Skin epidermis (tissue), 12 donors: ENCODE data around the gene HES2.
"Not testable (repeated sequence)": the region's sequence is repeated elsewhere in the genome, so short reads cannot be mapped to it uniquely, and the experiment has no call there.

Experiments used
- H3K27ac ChIP-seq, 21 experiments: fragments of 200-600 bp; sonication (generic) in 11 of 21; one replicate each; pipeline ENCODE4 v1.5.0; 2020; ENCODE audit warnings: mild to moderate bottlenecking in 3 of 21, inconsistent platforms in 2 of 21, moderate library complexity in 2 of 21
- H3K4me3 ChIP-seq, 7 experiments: fragments of 200-600 bp; sonication (generic) in 2 of 7; one replicate each; pipeline ENCODE4 v1.5.0; 2020; ENCODE audit warnings: inconsistent platforms in 2 of 7, mild to moderate bottlenecking in 2 of 7, moderate library complexity in 1 of 7

Gene HES2

GRCh38 chr1:6440198-6441126 lies 20.7 kb upstream of the HES2 start:
- H3K4me3 ChIP-seq = peak overlapping the region in 4 of 7 experiments; percentile 3 to 17 (median 10)
- no peak overlapping the region for H3K27ac ChIP-seq

DNA sequence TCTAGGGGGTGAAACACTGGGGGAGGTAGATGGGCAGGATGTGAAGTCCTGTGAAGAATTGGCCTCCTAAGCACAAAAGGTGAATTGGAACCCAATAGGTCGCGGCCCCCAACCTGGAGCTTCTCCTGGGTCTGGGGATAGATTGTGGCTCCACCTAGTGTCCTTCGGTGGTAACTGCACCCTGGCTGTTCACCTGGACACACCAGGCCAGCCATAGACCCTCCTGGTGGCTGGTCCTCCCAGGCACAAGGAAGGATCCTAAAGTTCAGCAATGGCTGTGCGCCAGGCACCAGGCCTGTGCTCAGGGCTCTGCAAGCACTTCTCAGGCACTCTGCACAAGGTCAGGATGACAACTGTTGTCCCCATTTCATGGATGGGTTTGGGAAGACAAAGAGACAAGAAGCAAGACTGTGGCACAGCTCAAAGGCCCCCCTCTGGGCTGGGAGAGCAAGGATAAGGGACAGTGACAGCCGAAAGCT lies 18.4 kb upstream of the HES2 start:
- Histone ChIP-seq H3K27ac (no peak overlapping the region), H3K4me3 (no peak overlapping the region)

DNA sequence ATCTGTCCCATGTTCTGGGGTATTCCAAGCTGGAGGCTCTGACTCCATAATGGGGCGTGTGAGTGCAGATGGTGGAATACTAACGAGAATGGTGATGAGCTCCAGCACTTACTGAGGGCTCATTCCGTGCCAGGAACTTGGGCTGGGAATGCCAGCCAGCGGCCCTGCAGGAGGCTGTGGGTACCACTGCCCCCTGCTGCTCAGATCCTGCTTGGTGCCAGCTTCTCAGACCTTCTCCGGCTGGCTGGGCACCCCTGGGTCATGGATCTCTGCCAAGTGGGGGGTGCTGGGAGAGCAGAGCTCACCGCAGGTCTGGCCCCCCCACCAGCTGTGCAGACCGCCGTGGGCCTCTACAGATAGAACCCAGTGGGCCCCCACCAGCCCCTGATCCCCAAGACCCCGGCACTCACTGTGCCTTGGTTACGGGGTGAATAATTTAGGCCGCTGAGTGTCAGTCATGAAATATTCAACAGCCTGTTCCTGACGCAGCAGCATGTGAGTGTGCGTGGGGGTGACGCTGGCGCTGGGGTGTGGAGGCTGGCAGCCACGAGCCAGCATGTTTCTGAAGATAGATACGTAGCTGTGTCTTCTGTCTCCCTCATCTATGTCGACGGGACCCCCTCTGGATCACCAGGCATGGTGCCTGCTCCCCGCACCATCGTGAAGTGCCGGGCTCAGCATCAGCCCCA lies 17.4 kb upstream of the HES2 start:
- H3K27ac ChIP-seq = peak overlapping the region in 1 of 21 experiments; percentile 26
- not testable (repeated sequence) for H3K4me3 ChIP-seq

DNA sequence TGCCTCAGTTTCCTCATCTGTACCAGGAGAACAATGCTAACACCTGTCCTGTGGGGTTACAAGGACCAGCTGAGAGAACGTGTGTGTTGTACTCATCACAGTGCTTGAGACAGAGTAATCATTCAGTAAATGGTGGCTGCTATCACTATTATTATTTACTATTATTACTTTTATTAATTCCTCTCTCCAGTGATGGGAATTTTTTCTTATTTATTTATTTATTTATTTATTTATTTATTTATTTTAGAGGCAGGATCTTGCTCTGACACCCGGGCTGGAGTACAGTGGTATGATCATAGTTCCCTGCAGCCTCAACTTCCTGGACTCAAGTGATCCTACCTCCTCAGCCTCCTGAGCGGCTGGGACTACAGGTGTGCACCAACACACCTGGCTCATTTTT lies 16.6 kb upstream of the HES2 start:
- H3K27ac ChIP-seq, H3K4me3 ChIP-seq: not testable (repeated sequence)

DNA sequence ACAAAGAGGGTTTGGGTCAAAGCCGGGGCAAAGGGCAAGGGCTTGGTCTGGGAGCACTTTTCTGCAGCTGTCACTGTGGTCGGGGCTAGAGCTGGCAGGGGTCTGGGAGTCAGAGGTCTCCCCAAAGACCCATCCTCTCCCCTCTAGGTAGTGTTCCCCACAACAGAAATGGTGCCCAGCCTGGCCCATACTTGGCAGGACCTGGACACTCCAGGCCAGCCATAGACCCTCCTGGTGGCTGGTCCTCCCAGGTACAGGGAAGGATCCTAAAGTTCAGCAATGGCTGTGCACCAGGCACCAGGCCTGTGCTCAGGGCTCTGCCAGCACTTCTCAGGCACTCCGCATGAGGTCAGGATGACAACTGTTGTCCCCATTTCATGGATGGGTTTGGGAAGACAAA lies 15.8 kb upstream of the HES2 start:
- no peak overlapping the region for H3K4me3 ChIP-seq
- no peak overlapping the region for H3K27ac ChIP-seq

DNA sequence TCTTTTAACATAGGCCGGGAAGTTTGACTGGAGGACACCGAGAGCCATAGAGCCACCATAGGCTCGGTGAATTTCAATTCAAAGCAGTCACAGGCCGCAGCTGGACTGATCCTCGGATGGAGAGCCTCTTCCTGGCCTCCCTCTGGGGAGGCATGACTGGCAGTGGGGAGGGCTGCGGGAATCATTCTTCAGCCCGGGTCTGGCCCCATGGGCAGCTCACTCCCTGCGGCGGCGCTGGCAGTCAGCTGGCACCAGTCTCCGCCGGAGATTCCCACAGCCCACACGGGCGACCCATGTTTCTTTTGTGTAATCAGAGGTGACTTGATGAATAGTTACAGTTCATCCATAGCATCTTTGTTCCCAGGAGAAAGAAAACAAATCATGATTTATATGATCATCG lies 15.4 kb upstream of the HES2 start:
- no peak overlapping the region for H3K27ac ChIP-seq
- H3K4me3 ChIP-seq = no peak overlapping the region

- no peak overlapping the region for H3K4me3 ChIP-seq
- H3K27ac ChIP-seq = no peak overlapping the region
These were observed 14.5 kb upstream of the HES2 start for GRCh38 chr1:6434186-6434585.

DNA sequence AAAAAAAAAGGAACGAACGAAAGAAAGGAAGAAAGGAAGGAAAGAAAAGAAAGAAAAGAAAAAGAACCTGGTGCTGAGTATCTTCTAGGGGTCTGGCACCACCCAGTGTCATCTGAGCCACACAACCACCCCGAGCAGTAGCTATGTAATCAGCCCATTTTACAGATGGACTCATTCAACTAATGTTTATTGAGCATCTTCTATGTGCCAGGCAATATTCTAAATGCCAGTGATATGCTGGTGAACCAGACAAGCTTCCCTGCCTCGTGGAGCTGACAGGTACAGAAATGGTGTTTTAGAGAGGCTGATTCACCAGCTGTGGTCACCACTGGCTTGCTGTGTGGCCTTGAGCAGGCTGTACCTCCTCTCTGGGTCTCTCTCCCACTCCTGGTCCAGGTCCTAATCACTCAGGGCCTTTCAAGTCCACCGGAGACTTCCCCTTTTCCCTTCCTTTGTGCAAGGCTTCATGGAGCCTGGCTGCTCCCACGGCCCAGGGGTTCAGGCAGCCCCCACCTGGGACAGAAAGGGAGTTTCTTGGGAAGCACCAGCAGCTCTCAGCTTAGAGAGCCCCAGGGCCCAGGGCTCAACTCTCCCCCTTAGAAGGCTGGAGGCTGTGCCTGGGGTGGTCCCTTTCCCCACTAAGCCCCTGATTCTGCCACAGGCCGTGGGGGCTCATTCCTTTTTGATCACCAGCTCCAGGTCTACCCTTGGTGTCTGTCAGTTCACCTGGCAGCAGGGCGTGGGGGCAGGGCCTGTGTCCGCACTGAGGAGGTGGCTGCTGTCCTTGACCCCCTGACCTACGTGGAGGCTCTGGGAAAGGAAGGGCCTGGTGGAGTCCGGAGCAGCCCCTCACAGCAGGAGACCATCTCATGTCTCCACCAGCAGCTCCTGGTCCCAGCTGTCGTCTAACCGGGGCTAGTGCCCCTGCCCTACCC lies 12.2 kb upstream of the HES2 start:
- not testable (repeated sequence) for H3K27ac ChIP-seq, H3K4me3 ChIP-seq

DNA sequence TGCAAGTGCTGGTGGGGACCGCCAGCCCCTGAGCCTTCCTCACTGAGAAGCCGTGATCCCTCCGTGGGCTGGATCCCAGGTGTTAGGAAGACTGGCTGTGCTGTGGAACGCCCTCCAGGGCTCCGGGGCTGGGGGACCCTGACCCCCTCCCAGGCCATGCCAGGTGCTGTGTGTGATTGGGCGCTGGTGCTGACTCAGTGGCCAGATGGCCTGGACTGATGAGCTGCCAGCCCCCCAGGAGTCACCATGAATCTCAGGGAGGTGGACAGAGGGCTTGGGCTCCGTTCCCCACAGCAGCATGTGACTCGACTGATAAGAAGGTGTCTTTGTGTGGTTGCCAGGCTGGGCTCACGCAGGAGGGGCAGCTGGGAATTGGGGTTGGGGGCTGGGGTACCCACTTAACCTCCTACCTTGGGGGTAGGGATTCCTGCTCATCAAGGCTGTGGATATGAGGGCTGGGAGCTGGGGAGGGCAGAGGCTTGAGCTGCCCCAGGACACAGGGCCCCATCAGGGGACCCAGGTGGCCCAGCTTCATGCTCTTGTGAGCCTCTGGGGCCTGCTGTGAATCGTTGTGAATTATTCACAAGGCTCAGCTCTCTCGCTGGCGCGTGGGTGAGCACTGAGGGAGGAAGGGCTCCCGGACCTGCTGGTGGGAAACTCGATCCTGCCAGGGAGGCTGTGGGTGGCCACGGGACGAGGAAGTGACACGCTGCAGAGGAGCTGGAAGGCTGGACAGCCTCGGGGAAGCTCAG lies 10.1 kb upstream of the HES2 start:
- H3K27ac ChIP-seq = peak overlapping the region in 2 of 21 experiments; percentile 34 to 35
- not testable (repeated sequence) for H3K4me3 ChIP-seq

DNA sequence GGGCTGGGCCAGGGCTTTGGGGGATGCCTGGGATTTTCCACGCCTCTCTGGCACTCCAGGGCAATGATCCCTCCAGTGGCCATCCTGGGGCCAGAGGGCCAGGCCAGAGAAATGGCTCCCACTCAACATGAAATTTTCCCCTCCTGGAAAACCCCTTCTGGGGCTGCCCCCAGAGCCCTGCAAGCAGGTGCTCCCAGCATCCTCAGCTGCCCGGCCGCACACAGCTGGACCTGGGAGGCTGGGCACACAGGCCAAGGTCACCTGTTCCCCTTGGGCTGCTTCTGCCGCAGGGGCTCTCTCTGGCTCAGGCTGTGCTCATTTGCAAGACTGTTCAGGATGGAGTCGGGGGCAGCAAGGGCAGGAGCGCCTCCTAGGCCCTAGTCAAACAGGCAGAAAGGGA lies 8.7 kb upstream of the HES2 start:
- not testable (repeated sequence) for H3K4me3 ChIP-seq, H3K27ac ChIP-seq

GRCh38 chr1:6427441-6428390 lies 8.0 kb upstream of the HES2 start:
- no peak overlapping the region for H3K4me3 ChIP-seq
- H3K27ac ChIP-seq = no peak overlapping the region

GRCh38 chr1:6426972-6427350 lies 7.2 kb upstream of the HES2 start:
- no peak overlapping the region for H3K4me3 ChIP-seq
- no peak overlapping the region for H3K27ac ChIP-seq

DNA sequence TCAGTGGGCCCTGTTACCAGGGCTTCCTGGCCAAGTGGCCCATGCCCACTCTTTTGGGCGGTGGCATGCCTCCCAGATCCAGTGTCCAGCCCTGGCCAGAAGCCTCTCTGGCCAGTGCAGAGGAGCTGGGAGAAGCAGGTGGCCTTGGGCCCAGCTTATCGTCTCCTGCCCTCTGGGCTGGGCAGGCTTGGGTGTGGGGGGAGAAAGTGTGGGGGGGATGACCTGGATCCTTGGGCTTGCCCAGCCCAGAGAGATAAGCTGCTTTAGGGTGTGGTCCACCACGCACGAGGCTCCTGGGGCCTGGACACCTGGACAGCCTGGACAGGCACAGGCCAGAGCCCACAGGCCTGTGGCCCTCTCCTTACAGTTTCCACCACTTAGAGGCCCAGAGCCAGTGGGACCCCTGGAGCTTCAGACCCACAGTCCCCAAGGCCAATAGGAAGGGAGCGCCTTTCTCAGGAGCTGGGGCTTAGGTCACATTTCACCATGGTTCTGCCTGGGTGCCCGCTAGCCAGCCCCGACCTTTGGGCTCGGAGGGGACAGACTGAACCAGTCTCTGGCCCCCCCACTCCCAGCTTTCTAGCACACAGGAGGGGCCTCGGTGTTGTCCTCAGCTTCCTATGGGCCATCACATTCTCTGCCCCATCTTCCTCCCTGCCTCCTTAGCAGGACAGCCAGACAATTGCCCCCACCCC lies 6.7 kb upstream of the HES2 start:
- H3K4me3 ChIP-seq = no peak overlapping the region
- no peak overlapping the region for H3K27ac ChIP-seq

DNA sequence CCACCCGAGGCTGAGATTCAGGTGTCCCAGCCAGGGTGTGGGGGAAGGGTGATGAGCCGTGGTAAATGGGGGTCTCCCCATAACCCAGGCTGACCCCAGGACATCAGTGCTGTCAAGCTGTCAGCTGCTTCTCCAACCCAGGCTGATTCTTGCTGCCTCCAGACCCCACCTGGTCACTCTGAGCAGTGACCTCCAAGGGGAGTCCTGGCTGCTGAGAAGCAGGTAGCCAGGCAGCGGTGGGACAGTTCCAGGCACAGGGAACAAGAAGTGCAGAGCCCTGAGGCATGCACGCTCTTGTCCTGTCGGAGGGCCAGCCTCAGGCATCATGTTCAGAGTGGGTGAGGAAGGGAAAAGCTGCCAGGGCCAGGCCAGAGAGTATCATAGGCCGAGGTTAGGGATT lies 5.9 kb upstream of the HES2 start:
- H3K27ac ChIP-seq = no peak overlapping the region
- H3K4me3 ChIP-seq = peak overlapping the region in 6 of 7 experiments; percentile 27 to 43 (median 30)

DNA sequence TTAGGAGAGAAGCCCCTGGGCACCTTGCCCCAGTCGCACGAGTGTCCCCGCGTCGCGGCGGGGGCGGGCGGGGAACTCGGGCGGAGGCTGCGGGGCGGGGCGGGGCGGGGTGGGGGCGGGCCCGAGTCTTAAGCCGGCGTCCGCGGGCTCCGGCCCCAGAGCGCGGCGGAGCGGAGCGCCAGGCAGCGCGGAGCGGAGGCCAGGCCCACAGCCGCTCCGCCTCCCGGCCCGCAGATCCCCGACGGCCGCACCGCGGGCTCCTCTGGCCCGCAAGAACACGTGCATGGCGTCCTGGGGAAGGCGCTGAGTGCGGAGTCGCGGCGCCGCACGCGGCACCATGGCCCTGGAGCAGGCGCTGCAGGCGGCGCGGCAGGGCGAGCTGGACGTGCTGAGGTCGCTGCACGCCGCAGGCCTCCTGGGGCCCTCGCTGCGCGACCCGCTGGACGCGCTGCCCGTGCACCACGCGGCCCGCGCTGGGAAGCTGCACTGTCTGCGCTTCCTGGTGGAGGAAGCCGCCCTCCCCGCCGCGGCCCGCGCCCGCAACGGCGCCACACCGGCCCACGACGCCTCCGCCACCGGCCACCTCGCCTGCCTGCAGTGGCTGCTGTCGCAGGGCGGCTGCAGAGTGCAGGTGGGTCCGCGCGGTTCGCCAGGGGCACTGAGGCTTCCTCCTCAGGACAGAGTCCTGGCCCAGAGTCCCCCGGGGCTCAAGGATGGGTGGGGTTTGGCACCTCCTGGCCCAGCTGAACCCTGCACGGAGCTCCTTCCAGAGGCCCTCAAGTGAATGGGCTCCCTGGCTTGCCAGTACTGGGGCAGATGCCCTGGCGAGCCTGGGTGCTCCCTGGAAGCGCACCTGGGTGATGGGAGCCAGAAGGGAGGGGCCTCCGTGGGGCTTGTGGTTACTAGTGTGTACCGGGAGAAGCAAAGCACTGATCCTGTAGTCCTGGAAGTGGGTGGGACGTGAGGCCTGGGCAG lies 5.2 kb upstream of the HES2 start, which contains the start of gene ESPN:
ESPN (plus strand) TSS at position 158 of the 975 bp plus-strand sequence; CDS start at position 338, 180 bp downstream.
- peak within 1 kb of the TSS; percentile 13 to 43 (median 28) for H3K4me3 ChIP-seq
- peak within 1 kb of the TSS in 2 of 21 experiments; percentile 1 to 22 for H3K27ac ChIP-seq

DNA sequence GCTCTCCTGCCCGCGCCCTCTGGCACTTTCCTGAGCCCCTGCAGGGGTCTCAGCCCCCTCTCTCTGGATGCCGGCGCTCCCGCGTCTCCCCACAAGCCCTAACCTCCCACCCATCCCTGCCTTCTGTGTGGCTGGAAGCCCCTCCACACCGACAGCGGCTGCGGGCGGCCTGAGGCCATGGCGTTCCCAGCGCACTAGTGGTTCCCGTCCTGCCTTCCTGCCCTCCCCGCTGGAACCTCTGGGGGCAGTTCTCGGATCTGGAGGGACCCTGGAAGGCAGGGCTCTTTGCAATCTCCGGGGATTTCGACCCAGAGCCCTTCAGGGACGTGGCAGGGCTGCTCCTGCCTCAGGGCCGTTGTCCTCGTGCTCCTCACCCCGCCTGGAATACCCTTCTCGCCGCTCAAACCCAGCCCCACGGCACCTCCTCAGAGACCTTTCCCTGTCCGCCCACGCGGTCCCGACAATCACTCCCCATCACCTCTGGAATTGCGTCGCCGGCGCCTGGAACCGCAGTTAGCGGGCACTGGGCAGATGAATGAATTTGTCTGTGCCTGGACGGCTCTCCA lies 4.4 kb upstream of the HES2 start:
- Histone ChIP-seq H3K4me3 (peak overlapping the region in 2 of 7 experiments; percentile 37 to 43), H3K27ac (no peak overlapping the region)
